ENCODE results near the gene OR2Z1.
"Not testable (repeated sequence)": the region's sequence is repeated elsewhere in the genome, so short reads cannot be mapped to it uniquely, and the experiment has no call there.

The OR2Z1 gene

GRCh38 chr19:8703223-8703622, 18.2 kb upstream of the OR2Z1 start:
- DNase-seq (ENCODE audit: low spot score) = no peak

DNA sequence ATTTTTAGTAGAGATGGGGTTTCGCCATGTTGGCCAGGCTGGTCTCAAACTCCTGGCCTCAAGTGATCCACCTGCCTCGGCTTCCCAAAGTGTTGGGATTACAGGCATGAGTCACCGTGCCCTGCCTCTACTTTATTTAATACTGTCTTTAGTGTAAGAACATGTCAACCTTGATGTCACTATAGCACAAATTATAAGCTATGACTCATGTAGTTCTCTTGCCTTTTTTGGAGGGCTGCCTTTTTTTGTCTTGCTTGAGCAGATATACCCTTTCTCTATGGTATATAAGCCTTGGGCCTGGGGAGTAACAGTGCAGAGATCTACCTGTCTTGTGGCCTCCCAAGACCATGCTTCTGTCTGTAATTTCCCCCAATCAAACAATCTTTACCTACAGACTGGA, 16.1 kb upstream of the OR2Z1 start:
- DNase-seq (ENCODE audit: low spot score) = not testable (repeated sequence)

GRCh38 chr19:8705742-8706141, 15.7 kb upstream of the OR2Z1 start:
- DNase-seq (ENCODE audit: low spot score) = no peak

- DNase-seq (ENCODE audit: low spot score) = not testable (repeated sequence)
Measured at GRCh38 chr19:8710337-8710736, 11.1 kb upstream of the OR2Z1 start.

- DNase-seq (ENCODE audit: low spot score) = no peak
Measured at GRCh38 chr19:8722032-8722431, 598 bp downstream of the OR2Z1 start.

DNA sequence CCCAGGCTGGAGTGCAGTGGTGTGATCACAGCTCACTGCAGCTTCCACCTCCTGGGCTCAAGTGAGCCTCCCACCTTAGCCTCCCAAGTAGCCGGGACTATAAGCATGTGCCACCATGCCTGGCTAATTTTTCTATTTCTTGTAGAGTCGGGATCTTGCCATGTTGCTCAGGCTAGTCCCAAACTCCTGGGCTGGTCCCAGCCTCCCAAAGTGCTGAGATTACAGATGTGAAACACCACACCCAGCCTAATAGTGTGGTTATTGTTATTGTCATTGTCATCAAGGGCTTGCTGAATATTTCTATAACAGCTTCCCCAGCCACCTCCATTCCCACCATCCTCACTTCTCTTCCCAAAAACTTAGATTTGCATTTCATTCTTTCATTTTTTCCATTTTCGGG, 2.8 kb downstream of the OR2Z1 start:
- DNase-seq (ENCODE audit: low spot score) = no peak

- no peak for DNase-seq (ENCODE audit: low spot score)
Measured at GRCh38 chr19:8731428-8732169, 10.2 kb downstream of the OR2Z1 start.

- DNase-seq (ENCODE audit: low spot score) = no peak
Measured at GRCh38 chr19:8738377-8738776, 16.9 kb downstream of the OR2Z1 start.

DNA sequence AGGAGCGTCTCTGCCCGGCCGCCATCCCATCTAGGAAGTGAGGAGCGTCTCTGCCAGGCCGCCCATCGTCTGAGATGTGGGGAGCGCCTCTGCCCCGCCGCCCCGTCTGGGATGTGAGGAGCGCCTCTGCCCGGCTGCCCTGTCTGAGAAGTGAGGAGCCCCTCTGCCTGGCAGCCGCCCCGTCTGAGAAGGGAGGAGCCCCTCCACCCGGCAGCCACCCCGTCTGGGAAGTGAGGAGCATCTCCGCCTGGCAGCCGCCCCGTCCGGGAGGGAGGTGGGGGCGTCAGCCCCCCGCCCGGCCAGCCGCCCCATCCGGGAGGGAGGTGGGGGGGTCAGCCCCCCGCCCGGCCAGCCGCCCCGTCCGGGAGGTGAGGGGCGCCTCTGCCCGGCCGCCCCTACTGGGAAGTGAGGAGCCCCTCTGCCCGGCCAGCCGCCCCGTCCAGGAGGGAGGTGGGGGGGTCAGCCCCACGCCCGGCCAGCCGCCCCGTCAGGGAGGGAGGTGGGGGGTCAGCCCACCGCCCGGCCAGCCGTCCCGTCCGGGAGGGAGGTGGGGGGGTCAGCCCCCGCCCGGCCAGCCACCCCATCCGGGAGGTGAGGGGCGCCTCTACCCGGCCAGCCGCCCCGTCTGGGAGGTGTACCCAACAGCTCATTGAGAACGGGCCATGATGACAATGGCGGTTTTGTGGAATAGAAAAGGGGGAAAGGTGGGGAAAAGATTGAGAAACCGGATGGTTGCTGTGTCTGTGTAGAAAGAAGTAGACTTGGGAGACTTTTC, 18.0 kb downstream of the OR2Z1 start:
- not testable (repeated sequence) for DNase-seq (ENCODE audit: low spot score)

GRCh38 chr19:8767257-8767656, 45.8 kb downstream of the OR2Z1 start:
- not testable (repeated sequence) for DNase-seq (ENCODE audit: low spot score)

- not testable (repeated sequence) for DNase-seq (ENCODE audit: low spot score)
Measured at GRCh38 chr19:8769265-8769664, 47.8 kb downstream of the OR2Z1 start.

DNA sequence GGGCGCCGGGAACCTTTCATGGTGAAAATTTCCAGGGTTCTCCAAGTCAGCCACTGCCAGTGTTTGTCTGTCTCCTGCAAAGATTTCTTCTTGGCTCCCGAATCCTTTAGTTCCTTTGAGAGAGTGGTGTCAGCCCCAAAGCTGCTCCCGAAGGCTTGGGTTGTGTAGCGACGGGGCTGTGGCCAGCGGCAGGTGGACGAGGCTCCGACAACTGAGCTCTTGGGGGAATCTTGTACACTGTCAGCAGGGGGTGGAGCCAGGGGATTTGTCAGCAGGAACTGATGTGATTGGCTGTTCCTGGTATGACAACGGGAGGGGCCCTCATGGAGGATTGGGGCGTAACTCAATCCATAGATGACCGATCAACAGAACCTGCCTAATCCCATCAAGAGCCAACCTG, 52.2 kb downstream of the OR2Z1 start:
- DNase-seq (ENCODE audit: low spot score) = not testable (repeated sequence)

All from GM03348 (cell line).